ENCODE measurements around the gene METTL14. TPM values are rescaled to one million over a fixed set of nuclear protein-coding genes. Genes with fewer than 3 reads are reported as not detected.

The METTL14 gene
- total RNA-seq, 1 experiment from 2014 or later: 26.3 TPM

DNA sequence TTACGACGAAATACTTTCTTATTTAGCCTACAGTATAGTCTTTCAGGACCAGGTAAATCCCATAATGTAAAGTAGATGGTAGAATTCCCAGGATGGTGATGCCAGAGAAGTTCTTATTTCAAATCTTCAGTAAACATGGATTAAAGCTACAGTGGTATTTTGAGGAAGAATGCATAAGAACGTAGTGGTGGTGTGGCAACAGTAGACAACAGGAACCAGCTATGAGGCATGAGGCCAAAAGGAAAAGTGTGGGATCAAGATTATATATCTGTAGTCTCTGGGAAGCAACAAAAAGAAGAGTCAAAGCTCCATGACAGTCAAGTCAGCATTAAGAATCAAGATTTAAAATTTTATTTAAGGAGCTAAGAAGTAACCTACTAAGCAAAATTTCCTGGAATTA lies 60.2 kb downstream of the METTL14 start:
- no peak overlapping the region for H3K4me2 ChIP-seq
- POLR2A ChIA-PET (ENCODE audit: unreplicated experiment): interaction anchor here (0.6 kb wide), 1 partner anchor 172 kb away, joined by 8 read pairs; no protein-coding TSS in a partner anchor
- no peak overlapping the region for H3K27ac ChIP-seq
- H3K9me2 ChIP-seq (ENCODE audit: insufficient read depth): no peaks in the 10 kb centered on the region
- no peak overlapping the region for H3K4me3 ChIP-seq
- no peaks in the 10 kb centered on the region for H3K27me3 ChIP-seq (ENCODE audit: insufficient read depth, low read depth)
- no TSS peak for BruUV-seq (replicated peaks)
- no peaks in the 10 kb centered on the region for H3K9me3 ChIP-seq (ENCODE audit: insufficient read depth, low read depth)
- intact Hi-C loops (cut with micrococcal nuclease; ENCODE audit: unreplicated experiment): no loop called here
- TF ChIP-seq CTCF (conservative IDR thresholded peaks at IDR 0.05): no peak
- TF ChIP-seq EZH2 (IDR thresholded peaks at IDR 0.05; ENCODE audit: low read depth): no peak
- H4K20me1 ChIP-seq (ENCODE audit: insufficient read depth): no peaks in the 10 kb centered on the region
- CTCF ChIA-PET: no interaction called here
- DNase-seq: no peak
- H3F3A ChIP-seq (ENCODE audit: insufficient read depth, low read depth): no peaks in the 10 kb centered on the region
- H3K4me1 ChIP-seq (replicated peaks; ENCODE audit: insufficient read depth): no peaks in the 10 kb centered on the region
- no peak overlapping the region for H2AFZ ChIP-seq
- no peaks in the 10 kb centered on the region for H3K36me3 ChIP-seq (ENCODE audit: low read depth)
- no peaks in the 10 kb centered on the region for H3K79me2 ChIP-seq (ENCODE audit: low read depth)

DNA sequence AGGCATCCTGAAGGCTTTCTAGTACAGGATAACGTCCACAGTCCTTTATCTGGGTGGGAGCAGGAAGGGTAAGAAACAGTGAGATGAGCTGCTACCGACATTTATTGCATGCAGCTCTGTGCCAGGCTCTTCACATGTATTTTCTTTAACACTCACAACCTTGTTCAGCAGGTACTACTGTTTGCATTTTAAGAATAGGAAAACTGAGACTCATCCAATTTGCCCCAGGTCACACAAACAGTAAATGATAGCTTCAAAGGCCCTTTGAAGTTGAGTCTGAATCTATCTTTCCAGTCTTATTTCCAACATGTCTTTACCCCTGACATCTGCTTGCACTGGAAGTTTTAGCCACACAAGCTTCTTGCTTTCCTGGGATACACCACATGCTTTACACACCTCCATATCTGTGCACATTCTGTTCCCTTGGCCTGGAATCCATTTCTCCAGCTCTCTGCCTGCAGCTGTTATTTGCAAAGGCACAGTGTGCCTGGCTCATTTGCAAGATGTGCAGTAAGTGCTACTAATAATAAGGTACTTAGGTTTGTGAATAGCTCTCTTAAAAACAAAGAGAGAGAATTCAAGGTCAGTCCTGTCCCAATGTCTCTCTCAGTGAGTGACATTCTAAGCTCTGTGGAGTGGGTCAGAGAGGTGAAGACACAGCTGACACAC lies 61.2 kb downstream of the METTL14 start:
- TF ChIP-seq EZH2 (IDR thresholded peaks at IDR 0.05; ENCODE audit: low read depth) (no peak), CTCF (conservative IDR thresholded peaks at IDR 0.05) (no peak)
- Histone ChIP-seq H3K36me3 (ENCODE audit: low read depth) (no peaks in the 10 kb centered on the region), H3K4me2 (no peak overlapping the region), H3K27ac (no peak overlapping the region), H3K27me3 (ENCODE audit: insufficient read depth, low read depth) (no peaks in the 10 kb centered on the region), H3K79me2 (ENCODE audit: low read depth) (no peaks in the 10 kb centered on the region), H3K9me3 (ENCODE audit: insufficient read depth, low read depth) (no peaks in the 10 kb centered on the region), H3F3A (ENCODE audit: insufficient read depth, low read depth) (no peaks in the 10 kb centered on the region), H4K20me1 (ENCODE audit: insufficient read depth) (no peaks in the 10 kb centered on the region), H3K4me3 (no peak overlapping the region), H2AFZ (no peak overlapping the region), H3K4me1 (replicated peaks; ENCODE audit: insufficient read depth) (no peaks in the 10 kb centered on the region), H3K9me2 (ENCODE audit: insufficient read depth) (no peaks in the 10 kb centered on the region)
- no peak for DNase-seq
- ChIA-PET POLR2A (ENCODE audit: unreplicated experiment) (no interaction called here), CTCF (interaction anchor here (0.6 kb wide), 1 partner anchor 222 kb away, joined by 7 read pairs; no protein-coding TSS in a partner anchor)
- intact Hi-C loops (cut with micrococcal nuclease; ENCODE audit: unreplicated experiment): no loop called here
- no TSS peak for BruUV-seq (replicated peaks)

GRCh38 chr4:118749347-118749988 lies 64.3 kb downstream of the METTL14 start:
- DNase-seq: no peak
- no peaks in the 10 kb centered on the region for H3K9me2 ChIP-seq (ENCODE audit: insufficient read depth)
- POLR2A ChIA-PET (ENCODE audit: unreplicated experiment): no interaction called here

More at GRCh38 chr4:118749347-118749988, 64.3 kb downstream of the METTL14 start:
- no peaks in the 10 kb centered on the region for H4K20me1 ChIP-seq (ENCODE audit: insufficient read depth)
- intact Hi-C loops (cut with micrococcal nuclease; ENCODE audit: unreplicated experiment): no loop called here
- H3K4me1 ChIP-seq (replicated peaks; ENCODE audit: insufficient read depth): no peaks in the 10 kb centered on the region
- H3K9me3 ChIP-seq (ENCODE audit: insufficient read depth, low read depth): no peaks in the 10 kb centered on the region
- H3K27me3 ChIP-seq (ENCODE audit: insufficient read depth, low read depth): no peaks in the 10 kb centered on the region
- BruUV-seq (replicated peaks): no TSS peak
- H3K4me2 ChIP-seq: no peak overlapping the region
- H3K36me3 ChIP-seq (ENCODE audit: low read depth): no peaks in the 10 kb centered on the region
- TF ChIP-seq EZH2 (IDR thresholded peaks at IDR 0.05; ENCODE audit: low read depth) (no peak), CTCF (conservative IDR thresholded peaks at IDR 0.05) (no peak)
- H3K79me2 ChIP-seq (ENCODE audit: low read depth): no peaks in the 10 kb centered on the region
- no peaks in the 10 kb centered on the region for H3F3A ChIP-seq (ENCODE audit: insufficient read depth, low read depth)
- H2AFZ ChIP-seq: no peak overlapping the region
- no peak overlapping the region for H3K27ac ChIP-seq
- CTCF ChIA-PET: no interaction called here
- no peak overlapping the region for H3K4me3 ChIP-seq
